Activated T-cell treated with anti-CD3 and anti-CD28 coated beads for 4 hours (primary cell): ENCODE measurements around the gene DFFB.
"Not testable (repeated sequence)": the region's sequence is repeated elsewhere in the genome, so short reads cannot be mapped to it uniquely, and the experiment has no call there.

Experiments used
- DNase-seq: peaks from one replicate; pipeline ENCODE4 v3.0.0-alpha.2; 2020

Gene DFFB

DNA sequence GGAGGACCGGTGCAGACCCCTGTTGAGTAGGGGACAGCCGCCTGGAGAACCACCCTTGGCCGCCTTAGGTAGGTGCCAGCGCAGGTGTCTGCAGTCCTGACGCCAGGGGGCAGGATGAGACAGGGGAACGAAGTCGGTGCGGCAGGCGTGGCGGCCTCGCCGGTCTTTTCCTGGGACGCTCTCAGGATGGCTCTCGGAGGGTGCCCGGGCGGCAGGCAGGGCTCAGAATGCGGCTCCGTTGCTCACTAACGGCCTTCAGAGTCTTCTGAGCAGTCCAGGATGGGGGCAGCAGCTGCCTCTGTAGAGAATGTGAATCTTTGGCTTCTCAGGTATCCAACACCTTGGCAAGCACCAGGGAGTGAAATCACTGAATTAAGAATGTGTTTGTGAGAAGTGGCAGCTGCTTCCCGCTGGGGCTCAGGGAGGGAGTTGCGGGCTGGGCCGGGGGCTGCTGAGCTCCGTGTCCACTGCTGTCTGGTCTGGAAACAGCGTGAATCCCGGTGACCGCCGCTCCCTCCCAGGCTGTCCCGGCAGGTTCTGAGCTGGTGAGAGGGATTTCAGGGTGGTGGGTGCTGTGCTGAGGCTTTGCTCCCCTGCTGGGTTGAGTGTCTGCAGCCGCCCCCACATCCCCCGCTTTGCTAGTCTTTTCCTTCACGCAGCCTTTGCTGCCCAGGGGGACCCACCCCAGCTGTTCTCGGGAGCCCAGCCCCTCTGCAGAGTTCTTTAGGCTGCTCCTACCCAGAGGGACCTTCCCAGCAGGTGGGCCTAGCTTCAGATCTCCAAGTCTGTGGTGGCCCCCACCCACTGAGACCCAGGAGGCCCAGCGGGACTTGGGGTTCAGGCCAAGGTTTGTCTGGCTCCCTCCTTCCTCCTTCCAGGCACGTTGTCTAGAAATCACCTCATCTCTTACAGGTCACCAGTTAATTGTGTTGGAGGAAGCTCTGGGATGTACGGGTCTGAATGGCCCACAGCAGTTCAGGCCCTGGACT, 53.9 kb downstream of the DFFB start:
- DNase-seq = peak; percentile 68

DNA sequence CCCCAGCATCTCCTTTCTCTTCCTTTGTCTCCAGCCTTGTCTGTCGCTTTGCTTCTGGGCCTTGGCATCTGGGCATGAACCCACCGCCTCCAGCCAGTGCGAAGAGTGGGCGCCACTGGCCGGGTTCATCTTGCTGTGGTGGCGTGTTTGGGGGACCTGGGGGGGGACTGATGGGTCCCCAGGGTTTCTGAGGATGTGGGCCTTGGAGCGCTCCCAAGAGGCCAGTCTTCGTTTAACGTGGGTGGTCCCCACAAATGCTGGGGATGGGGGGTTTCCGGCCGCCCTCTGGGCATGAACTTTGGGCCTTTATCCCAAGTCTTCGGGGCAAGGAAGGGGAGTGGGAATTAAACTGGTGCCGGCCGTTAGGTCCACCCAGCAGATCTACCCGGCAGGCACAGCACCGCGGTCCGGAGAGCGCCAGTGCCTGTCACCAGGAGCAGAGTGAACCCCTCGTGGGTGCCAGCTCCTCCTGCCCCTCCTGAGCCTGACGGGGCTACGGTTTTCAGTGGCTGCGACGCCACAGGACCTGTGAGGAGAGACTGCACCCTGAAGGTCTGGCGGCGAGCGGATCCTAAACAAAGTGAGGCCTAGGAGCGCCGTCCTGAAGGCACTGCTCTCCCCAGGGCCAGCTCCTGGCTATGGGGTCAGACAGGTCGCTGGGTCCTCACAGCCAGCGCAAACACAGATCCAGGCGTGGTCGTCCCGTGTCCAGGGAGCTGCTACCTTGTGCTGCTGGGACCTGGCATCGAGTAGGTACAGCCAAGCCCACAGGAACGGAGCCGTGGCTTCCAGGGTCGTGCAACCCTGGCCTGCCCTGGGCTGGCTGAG, 54.9 kb downstream of the DFFB start:
- no peak for DNase-seq

DNA sequence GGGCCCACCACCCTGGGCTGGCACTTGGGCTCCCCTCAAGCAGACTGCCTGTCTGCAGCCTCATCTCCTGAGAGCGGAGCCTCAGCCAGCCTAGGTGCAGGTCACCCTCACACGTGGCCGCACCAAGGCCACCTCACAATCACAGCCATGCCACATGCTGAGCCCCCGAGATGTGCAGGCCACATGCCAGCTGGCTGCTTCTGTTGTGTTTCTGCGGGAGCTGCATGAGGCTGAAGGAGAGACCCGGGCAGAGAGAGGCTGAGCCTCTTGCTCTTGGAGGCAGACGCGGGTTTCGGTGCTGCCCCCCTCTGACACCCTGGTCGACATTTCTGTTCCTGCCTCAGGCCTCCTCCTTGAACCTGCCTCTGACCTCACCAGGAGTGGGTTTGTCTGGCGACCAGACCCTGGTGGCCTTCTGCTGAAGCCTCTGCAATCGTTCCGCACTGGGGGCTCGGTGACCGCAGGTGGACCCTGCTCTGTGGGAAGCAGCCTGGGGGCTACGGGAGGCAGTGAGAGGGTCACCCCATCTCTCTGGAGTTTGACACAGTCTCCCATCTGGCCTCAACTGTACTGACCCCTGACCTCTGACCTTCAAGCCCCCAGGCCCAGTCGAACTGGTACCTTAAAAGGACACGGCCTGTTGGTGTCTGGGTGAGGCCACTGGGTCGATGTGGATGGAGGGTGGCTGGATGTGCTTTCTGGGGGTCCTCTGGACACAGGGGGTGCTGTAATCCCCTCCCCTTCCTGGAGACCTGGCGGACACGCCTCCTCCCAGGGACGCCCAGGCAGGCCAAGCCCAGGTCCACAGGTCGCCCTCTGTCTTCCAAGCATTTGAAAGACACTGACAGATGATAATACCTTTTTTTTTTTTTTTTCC, 55.8 kb downstream of the DFFB start:
- DNase-seq = no peak

DNA sequence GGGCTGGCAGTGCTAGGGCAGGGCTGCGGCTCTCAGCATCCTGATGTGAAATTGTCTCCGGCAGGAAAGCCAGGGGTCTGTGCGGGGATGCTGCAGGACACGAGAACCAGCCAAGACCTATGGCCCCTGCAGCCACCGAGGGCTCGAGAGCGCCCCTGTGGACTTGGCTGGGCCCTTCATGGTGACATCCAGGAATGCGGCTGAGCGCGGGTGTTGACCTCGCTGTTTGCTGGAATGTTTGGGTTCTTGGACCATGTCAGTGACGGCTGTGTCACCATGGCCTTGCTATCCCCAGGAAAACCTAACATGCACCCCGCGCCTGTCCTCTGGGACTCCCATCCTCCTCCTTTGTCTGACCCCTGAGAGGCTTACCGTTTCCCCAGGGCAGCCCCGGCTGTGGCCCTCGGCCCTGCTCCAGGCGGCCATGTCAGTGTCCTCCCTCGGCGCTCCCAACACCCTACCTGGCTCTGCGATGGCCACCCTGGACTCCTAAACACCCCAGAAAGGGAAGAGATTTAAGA, 57.1 kb downstream of the DFFB start:
- no peak for DNase-seq

DNA sequence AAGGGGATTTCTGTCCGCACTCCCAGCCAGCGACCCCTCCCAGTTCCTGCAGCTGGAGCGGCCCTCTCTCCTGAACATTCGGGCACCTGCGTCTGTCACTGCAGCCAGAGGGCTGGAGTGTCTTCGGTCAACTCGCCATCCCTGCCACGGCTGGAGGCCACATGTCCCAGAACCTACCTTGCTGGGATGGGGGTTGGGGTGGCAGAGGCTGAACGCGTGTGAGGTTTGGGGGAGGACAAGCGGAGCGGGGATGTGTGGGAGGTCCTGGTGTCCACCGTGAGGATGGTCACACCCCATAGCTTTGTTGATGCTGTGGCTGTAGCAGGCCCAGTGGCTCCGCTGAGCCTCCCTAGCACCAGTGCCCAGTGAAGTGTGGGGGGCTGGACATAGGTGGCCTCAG, 57.6 kb downstream of the DFFB start:
- no peak for DNase-seq

DNA sequence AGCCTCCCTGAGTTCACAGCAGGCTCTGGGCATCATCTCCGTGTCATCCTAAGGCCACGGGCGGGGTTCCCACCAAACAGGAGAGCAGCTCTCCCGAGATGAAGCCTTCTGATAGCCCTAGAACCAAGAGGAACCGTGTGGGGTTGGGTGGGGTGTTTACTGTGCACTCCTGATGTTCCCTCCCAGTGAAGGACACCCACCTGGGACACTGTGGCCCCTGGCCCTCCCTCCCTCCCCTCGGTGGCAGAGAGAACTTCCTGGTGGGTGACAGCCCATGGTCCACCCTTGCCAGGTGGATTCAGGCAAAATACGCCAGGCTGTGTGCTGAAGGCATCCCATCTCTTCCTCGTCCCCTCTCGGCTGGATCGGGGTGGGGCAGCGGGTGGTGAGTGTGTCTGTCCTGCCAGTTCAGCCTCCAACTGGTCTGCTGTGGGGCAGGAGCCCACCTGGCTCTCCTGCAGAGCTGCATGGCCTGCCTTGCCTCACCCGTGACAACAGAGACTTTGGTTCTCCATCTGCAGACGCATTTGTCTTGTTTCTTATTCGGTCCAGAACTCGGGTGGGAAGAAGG, 58.4 kb downstream of the DFFB start:
- DNase-seq = no peak

DNA sequence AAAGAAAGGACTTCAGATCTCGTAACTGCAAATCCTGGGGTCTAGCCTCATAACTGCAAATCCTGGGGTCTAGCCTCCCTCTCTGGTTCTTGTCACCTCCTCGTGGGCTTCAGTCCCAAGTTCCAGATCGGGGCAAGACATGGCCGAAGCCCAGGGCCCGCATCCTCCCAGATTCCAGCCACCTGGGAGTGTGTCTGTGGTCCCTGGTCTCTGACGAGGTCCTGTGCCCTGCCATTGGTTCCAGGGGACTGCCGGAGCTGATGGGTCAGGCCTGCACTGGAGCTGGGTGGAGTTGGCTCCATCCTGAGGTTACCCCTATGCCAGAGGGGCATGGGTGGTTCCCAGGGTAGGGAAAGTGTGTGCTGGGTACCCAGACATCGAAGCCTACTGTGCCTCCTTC, 60.5 kb downstream of the DFFB start:
- no peak for DNase-seq

DNA sequence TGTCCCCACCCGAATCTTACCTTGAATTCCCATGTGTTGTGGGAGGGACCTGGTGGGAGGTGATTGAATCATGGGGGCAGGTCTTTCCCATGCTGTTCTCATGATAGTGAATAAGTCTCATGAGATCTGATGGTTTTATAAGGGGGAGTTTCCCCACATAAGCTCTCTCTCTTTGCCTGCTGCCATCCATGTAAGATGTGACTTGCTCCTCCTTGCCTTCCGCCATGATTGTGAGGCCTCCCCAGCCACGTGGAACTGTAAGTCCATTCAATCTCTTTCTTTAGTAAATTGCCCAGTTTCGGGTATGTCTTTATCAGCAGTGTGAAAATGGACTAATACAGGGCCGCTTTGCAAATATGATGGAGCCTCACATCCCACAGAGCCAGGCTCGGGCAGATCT, 61.1 kb downstream of the DFFB start:
- not testable (repeated sequence) for DNase-seq

DNA sequence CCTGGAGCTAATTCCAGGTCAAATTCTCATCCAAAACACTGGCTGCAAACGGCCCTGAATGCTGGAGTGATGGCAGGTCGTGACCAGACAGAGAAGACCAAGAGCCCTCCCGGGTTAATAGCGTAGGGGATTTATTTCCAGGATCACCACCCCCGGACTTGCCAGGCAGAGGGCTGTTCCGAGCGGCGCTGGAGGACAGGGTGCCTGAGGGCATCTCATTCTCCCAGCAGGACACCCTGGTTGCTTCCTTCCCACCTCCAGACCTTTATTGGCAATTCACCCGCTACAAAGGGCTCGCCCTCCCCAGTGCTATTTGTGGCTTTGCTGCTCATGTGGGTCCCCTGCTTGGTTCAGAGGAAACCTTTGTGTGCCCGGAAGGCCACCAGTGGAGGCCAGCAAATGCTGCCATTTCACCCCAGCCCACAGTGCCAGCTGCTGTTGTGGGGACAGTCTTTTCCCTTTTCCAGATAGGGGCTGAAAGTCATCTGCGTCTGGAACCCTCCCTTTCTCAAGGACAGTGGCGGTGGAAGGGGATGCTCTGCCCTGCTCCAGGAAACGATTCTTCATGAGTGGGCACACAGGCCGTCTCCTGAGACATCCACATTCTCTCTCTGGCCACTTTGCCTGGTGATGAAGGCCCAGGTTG, 61.8 kb downstream of the DFFB start:
- DNase-seq = no peak

DNA sequence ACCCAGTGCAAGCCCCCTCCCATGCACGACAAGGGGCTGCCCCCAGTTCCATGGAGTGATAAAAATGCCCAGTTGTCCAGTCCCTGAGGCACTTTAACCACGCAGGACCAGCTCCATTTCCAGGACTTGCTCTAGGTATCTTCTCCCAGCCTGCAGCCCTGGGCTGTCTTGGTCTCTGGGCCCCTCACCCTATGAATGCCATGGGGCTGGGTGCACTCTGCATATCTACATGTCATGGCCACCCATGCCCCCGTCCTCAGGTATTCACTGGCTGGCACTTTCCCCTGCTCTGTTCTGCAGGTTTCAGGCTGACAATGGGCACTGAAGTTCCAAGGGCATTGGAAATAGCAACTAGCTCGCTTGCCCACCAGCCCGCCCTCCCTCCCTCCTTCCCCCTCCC, 62.4 kb downstream of the DFFB start:
- DNase-seq = no peak

DNA sequence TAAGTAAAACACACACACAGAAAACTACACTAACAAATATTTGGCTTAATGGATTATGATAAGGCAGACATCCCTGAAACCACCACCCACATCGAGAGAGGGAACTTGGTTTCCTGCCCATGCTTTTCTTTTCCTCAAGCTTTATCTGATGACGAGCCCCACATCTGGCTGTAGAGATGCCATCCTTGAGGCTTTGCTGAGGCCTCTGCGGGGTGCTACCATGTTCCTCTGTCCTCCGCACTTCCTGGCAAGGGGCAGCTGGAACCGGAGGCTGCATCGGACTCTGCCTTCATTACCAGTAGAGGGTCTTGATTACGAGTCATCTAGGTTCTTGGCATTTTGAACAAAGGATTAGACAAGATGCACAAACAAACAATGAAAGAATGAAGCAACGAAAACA, 64.5 kb downstream of the DFFB start:
- DNase-seq = no peak

DNA sequence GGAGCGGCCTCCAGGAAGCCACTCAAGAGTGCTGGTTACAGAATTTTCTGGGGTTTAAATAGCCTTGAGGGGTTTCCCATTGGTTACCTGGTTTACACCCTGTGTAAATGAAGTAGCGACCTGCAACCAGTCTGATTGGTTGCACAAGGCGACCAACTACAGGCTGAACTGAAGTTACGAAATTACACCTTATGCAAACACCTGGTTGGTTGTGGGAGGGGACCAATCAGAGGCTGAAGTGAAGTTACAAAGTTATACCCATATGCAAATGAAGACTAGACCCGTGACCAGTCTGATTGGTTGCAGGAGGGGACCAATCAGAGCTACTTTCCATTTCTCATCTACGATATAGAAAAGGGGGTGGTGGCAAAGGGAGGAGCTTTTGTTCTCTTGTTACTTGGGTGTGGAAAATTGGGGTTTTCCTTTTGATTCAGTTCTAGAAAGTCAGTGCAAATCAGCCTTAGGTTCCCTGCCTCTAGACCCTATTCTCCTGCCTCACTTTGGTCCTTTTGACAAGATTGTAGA, 65.0 kb downstream of the DFFB start:
- no peak for DNase-seq

DNA sequence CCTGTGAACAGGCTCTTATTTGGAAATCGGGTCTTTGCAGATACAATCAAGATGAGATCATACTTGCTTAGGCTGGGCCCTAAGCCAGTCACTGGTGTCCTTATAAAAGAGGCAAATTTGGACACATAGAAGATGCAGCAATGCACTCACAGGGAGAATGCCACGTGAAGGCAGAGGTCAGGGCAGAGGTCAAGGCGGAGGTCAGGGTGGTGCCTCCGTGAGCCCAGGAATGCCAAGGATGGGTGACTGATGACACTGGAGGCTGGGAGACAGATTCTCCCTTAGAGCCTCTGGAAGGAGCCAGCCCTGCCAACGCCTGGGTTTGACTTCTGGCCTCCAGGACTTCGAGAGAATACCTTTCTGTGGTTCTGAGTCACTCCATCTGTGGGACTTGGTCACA, 65.6 kb downstream of the DFFB start:
- no peak for DNase-seq

DNA sequence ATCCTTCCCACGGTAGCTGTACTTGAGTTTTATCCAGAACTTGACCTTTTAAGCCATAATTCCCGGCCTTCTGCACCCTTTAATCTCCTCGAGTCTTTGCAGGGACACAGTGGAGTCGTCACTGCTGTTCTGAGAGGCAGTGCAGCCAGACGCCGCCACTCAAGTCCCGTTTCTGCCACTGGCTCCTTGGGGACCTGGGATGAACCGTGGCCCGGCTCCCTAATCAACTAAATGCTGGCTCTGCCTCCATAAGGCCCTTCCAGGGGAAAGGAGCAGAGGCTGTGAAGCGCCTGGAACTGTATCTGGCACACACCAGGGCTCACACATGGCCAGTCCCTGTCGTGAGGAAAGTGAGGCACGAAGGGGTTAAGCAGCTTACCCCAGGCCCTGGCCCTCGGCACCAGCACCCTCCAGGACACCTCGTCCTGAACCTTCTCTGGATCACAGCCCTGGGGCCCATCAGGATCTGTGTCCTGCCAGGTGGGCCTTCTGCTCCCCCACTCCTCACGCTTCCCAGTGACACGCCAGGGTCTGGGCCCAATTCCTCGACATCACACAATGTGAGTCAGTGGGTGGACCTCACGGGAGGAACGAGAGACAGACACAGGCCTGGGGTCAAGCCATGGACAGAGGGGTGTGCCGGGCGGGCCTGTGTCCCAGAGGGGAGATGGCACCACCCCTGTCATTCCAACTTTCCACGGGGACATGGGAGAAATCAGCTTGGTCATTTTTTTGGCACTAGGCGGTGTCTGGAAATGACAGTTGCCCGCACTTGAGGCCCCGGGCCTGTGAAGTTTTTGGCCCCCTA, 66.3 kb downstream of the DFFB start:
- DNase-seq = no peak

DNA sequence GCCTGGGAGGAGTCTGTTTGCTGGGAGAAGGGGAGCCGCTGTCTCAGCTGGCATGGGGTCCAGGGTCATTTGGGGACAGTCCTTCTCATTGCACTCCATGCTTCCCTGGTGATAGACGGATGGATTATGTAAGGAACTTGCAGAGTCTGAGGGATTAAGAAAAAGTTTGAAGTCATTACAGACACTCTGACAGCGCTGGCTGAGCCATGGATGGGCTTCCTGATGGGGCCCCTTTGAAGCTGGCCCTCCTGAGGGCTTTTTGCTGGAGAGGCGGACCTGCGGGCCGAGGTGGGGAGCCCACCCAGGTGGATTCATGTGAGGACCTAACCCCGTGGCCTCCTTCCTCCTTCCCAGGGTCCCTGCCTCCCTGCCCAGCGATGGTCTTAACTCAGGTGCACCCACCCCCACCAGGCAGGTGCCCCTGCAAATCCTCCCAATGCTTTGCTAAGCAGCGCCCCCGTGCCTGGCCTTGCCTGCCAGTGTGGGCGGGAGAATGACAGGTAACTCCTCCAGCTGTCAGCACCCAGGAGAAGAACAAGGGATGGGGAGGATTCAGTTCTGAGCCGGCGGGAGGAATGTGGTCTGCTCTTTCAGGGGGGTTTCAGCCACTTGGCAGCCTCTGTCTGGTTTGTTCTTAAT, 67.0 kb downstream of the DFFB start:
- no peak for DNase-seq

DNA sequence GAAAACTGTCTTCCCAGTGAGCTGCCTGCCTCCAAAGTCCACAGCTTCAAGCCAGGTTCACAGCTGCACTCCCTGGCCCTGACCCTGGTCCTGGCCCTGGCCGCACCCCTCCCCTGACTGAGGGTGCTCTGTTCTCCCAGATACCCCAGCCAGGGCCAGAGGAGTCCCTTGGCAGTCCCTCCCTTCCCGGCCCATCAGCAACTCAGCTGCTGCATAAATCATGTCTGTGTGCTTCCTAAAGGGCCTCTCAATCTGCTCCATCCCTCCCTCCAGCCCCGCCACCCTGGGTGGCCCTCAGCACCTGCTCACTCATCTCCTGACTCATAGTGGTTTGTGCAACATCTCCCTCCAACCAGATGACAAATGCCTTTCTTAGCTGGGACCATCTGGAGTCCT, 67.5 kb downstream of the DFFB start:
- DNase-seq = no peak

DNA sequence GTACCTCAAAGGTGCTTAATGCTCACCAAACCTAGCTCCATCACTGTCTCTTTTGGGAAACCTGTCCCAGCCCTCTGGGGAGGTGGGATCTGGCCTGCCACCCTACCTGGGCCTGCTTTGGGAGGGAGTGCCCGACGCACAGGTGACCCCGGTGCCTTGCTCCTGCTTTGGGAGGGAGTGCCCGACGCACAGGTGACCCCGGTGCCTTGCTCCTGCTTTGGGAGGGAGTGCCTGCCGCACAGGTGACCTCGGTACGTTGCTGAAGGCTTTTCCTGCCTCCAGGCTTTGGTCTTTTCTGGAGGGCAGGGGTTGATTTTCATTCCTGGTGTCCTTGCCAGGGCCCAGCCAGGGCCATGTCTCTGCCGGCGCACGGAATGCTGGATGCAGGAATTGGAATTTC, 68.0 kb downstream of the DFFB start:
- DNase-seq = no peak

DNA sequence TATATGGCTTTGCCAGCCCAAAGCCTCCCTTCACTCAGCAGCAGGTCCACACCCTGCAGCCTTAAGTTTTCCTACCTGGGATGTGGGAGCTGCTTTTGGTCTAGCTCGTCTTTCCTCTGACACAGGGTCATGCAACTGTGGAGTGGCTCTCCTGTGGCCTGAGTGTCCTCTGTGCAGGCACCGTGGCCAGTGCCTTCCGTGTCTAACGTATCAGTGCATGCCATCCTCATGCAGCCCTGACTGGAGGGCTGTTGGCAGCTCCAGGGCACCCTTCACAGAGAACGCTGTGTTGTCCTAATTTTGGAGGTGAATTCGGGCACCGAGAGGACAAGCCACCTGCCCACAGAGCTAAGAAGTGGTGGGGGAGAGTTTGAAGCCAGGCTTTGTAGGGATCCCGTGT, 68.5 kb downstream of the DFFB start:
- no peak for DNase-seq

DNA sequence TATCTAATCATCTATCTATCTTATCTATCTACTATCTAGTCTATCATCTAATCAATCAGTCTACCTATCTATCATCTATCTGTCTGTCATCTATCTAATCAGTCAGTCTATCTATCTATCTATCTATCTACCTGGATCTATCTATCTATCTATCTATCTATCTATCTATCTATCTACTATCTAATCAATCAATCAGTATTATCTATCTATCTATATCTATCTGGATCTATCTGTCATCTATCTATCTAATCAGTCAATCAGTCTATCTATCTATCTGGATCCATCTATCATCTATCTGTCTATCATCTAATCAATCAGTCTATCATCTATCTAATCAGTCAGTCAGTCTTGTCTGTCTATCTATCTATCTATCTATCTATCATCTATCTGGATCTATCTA, 69.7 kb downstream of the DFFB start:
- DNase-seq = no peak

DNA sequence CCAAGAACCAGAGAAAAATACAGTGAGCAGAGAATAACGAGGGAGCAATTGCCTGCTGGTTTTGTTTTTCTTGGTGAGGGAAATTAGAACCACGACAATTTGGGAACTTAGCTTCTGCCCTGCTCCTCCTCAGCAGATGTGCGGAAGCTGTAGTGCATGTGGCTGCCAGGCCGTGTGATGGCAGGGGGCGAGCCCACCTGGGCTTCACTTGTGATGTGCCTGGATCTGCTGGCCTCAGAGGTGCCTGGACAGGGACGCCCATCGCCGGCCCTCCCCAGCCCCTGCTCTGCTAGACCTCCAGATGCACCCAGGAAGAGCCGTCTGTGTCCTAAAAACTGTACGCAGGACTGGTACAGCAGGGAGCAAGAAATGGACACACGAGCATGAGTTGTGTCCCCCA, 71.3 kb downstream of the DFFB start:
- DNase-seq = no peak
